ENCODE data around the gene KLF2.

KLF2 gene

DNA sequence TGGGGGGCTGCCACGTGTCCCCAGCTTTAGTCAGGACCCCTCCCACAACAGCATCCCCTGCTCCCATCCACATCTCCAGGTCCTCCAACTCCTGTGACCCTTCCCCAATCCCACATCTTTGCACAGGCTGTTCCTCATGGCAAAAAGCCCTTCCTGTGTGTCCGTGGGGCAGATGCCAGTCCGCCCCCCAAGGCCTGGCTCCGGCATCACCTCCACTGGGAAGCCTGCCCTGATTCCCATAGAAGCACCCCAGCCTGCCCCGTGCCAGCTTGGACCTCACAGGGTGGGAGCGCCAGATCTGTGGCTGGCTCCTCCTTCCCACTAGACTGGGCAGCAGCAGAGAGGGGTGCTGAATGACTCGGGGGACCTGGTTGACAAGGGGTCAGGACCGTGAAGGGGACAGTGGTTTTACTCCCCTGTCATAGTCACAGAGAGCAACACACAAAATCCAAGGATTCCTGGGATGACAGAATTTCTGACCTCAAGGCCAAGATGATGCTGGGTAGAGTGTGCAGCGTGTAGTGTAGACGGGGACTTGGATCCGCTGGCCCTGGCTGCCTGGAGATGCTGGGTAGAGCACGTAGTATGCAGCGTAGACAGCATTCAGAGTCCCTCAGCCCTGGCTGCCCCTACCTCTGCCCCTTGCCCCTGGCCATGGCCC, 13.3 kb downstream of the KLF2 start:
- no peak for TF ChIP-seq CTCF (IDR thresholded peaks at IDR 0.05; ENCODE audit: insufficient read depth, low read depth, low read length, missing control alignments)
- no peak overlapping the region for H3K4me3 ChIP-seq (ENCODE audit: low read length)
- DNase-seq (ENCODE audit: low read depth) = no peak

- no peak for TF ChIP-seq CTCF (IDR thresholded peaks at IDR 0.05; ENCODE audit: insufficient read depth, low read depth, low read length, missing control alignments)
- H3K4me3 ChIP-seq (ENCODE audit: low read length) = no peak overlapping the region
Measured at GRCh38 chr19:16338470-16339360, 14.1 kb downstream of the KLF2 start.

DNA sequence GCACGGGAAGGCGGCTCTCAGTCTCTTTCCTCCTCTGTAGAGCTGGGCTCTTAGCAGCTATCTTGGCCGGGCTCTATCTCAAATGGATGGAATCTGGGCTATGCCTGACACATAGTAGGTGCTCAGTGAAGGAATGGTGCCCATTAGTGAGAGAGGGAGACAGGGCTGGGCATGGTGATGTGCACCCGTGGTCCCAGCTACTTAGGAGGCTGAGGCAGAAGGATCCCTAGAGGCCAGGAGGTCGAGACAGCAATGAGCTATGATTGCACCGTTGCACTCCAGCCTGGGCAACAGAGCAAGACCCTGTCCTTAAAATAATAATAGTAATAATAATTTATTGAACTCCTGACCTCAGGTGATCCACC, 14.7 kb downstream of the KLF2 start:
- TF ChIP-seq CTCF (IDR thresholded peaks at IDR 0.05; ENCODE audit: insufficient read depth, low read depth, low read length, missing control alignments) = no peak
- DNase-seq (ENCODE audit: low read depth) = no peak
- no peak overlapping the region for H3K4me3 ChIP-seq (ENCODE audit: low read length)

More at GRCh38 chr19:16338470-16339360, 14.1 kb downstream of the KLF2 start:
- peak; percentile 58 for DNase-seq (ENCODE audit: low read depth)

DNA sequence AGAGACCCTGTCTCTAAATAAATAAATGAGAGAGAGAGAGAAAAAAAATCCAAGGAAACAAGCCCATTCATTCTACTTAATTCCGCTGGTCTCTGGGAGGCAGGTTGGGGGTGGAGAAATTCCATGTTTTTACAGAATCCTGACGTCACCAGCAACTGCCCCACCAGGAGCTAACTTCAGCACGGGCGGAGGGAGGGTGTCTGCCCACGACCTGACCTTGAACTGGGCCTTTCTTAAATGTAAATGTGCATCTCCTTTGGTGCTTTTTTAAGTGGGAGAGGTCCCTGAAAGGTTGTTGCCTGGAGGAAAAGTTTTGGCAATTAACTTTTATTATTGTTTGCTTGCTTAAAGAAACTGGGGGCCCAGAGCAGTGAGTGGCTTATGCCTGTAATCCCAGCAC, 15.5 kb downstream of the KLF2 start:
- DNase-seq (ENCODE audit: low read depth) = no peak
- no peak overlapping the region for H3K4me3 ChIP-seq (ENCODE audit: low read length)
- no peak for TF ChIP-seq CTCF (IDR thresholded peaks at IDR 0.05; ENCODE audit: insufficient read depth, low read depth, low read length, missing control alignments)

GRCh38 chr19:16340654-16341053, 16.0 kb downstream of the KLF2 start:
- no peak for DNase-seq (ENCODE audit: low read depth)
- TF ChIP-seq CTCF (IDR thresholded peaks at IDR 0.05; ENCODE audit: insufficient read depth, low read depth, low read length, missing control alignments) = no peak
- no peak overlapping the region for H3K4me3 ChIP-seq (ENCODE audit: low read length)

DNA sequence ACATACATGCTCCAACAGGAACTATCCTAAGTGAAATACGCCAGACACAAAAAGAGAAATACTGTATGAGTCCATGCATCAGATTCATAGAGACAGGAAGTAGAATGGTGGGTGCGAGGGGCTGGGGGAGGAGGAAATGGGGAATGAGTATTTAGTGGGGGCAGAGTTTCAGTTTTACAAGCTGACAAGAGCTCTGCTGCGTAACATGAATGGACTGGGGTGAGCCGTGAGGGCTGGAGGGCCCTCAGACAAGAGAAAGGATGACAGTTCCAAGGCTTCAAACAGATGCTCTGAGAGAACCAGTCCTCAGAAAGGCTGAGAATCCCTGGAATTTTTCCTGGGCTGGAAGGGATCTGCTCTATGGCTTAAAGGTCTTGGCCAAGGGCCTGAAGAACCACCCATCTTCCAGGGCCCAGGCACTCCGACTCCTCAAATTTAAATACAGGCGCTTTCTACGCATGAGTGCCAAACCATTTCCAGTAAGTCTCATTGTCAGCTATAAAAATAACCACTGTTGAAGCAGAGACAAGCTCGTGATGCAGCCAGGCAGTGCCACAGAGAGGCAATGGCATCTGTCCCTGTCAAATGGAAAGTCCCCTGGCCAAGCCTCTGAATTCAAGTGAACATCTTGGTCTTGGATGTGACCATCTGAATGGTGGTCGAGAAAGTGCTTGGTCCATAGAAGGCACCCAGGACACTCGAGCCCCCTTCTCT, 17.5 kb downstream of the KLF2 start:
- no peak for TF ChIP-seq CTCF (IDR thresholded peaks at IDR 0.05; ENCODE audit: insufficient read depth, low read depth, low read length, missing control alignments)
- no peak overlapping the region for H3K4me3 ChIP-seq (ENCODE audit: low read length)
- DNase-seq (ENCODE audit: low read depth) = no peak

All from epithelial cell of esophagus (primary cell).